Muscle of leg (tissue), 16 donors: ENCODE measurements around the gene USP26. TPM values are rescaled to one million over a fixed set of nuclear protein-coding genes. Genes with fewer than 3 reads are reported as not detected.
"Not testable (repeated sequence)": the region's sequence is repeated elsewhere in the genome, so short reads cannot be mapped to it uniquely, and the experiment has no call there.

Experiments used
- DNase-seq: peaks from one replicate; pipeline ENCODE4 v3.0.0; 2013
- H3K27ac ChIP-seq: one replicate; pipeline ENCODE4 v1.5.1; 2013; ENCODE audit warnings: mild to moderate bottlenecking, low read length, control low read depth
- H3K27me3 ChIP-seq: one replicate; pipeline ENCODE4 v1.6.1; 2013; ENCODE audit warnings: low read length; ENCODE audit not compliant: control insufficient read depth, insufficient read depth
- H3K36me3 ChIP-seq: one replicate; pipeline ENCODE4 v1.6.1; 2013; ENCODE audit warnings: low read length; ENCODE audit not compliant: control insufficient read depth, insufficient read depth
- H3K4me1 ChIP-seq: one replicate; pipeline ENCODE4 v1.6.1; 2013; ENCODE audit warnings: low read length; ENCODE audit not compliant: control insufficient read depth, insufficient read depth
- H3K4me3 ChIP-seq: one replicate; pipeline ENCODE4 v1.5.1; 2013; ENCODE audit warnings: low read length, control low read depth
- H3K9me3 ChIP-seq: replicated peaks from 2 replicates; pipeline ENCODE4 v1.6.1; 2013; ENCODE audit warnings: low read depth, low read length; ENCODE audit not compliant: control insufficient read depth
- WGBS: methylation state at CpG from one replicate; pipeline ENCODE4 v1.1.5; 2013; ENCODE audit warnings: missing lambda C conversion rate; ENCODE audit not compliant: insufficient coverage; 5-methylcytosine and 5-hydroxymethylcytosine counted together
- long read RNA-seq, 11 donors: transcript quantifications; one replicate each; lab custom pipeline, GENCODE V29; 2026
- polyA plus RNA-seq, 8 donors: library from polyadenylated mRNA; unstranded; fragments of 120-200 nt; gene quantifications; one replicate each; pipeline versions ENCODE4 v1.2.1 to v1.2.3, GENCODE V29; 2013; ENCODE audit warnings: inconsistent platforms in 1 of 8, low replicate concordance in 1 of 8; ENCODE audit not compliant: insufficient read length in 8 of 8, insufficient read depth in 1 of 8
- total RNA-seq: library from RNA; stranded (reverse); fragments of 120-200 nt; gene quantifications from one replicate; pipeline ENCODE4 v1.2.4, GENCODE V29; 2013

USP26 gene, protein sequence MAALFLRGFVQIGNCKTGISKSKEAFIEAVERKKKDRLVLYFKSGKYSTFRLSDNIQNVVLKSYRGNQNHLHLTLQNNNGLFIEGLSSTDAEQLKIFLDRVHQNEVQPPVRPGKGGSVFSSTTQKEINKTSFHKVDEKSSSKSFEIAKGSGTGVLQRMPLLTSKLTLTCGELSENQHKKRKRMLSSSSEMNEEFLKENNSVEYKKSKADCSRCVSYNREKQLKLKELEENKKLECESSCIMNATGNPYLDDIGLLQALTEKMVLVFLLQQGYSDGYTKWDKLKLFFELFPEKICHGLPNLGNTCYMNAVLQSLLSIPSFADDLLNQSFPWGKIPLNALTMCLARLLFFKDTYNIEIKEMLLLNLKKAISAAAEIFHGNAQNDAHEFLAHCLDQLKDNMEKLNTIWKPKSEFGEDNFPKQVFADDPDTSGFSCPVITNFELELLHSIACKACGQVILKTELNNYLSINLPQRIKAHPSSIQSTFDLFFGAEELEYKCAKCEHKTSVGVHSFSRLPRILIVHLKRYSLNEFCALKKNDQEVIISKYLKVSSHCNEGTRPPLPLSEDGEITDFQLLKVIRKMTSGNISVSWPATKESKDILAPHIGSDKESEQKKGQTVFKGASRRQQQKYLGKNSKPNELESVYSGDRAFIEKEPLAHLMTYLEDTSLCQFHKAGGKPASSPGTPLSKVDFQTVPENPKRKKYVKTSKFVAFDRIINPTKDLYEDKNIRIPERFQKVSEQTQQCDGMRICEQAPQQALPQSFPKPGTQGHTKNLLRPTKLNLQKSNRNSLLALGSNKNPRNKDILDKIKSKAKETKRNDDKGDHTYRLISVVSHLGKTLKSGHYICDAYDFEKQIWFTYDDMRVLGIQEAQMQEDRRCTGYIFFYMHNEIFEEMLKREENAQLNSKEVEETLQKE
- total RNA-seq (not detected), polyA plus RNA-seq (not detected)
- long read RNA-seq, donor 1, result 0 reads
- long read RNA-seq, donor 2, result 0 reads
- long read RNA-seq, donor 3, result 0 reads
- long read RNA-seq, donor 4, result 0 reads
- long read RNA-seq, donor 5, result 0 reads
- long read RNA-seq, donor 6, result 0 reads
- long read RNA-seq, donor 7, result 0 reads
- long read RNA-seq, donor 8, result 0 reads
- long read RNA-seq, donor 9, partial matches to known transcripts, result 0 of 1 reads
- long read RNA-seq, donor 9, other reads (novel, unspliced or antisense), result 0 of 1 reads
- long read RNA-seq, donor 10, result 0 reads
- long read RNA-seq, donor 11, result 0 reads

- H3K4me1 ChIP-seq, result no peaks in the 10 kb centered on the region
- no peak within 1 kb of the TSS for H3K27ac ChIP-seq
- peaks cover 15% of the 10 kb centered on the region for H3K27me3 ChIP-seq
- H3K36me3 ChIP-seq, result no peaks in the 10 kb centered on the region
- H3K4me3 ChIP-seq, result no peak within 1 kb of the TSS
- WGBS, result 90% methylated on average over 9 of the region's 16 CpGs
- DNase-seq, result no peak
- no peaks in the 10 kb centered on the region for H3K9me3 ChIP-seq
Measured at GRCh38 chrX:133097031-133097430, at the start of gene USP26. Gene USP26, minus strand, starts transcription at chrX:133097109. Its CDS starts 68,889 bp downstream, at chrX:133028220.

- WGBS, result 60% methylated on average over 1 of the region's 4 CpGs
- Histone ChIP-seq H3K27ac (no peak overlapping the region), H3K36me3 (no peaks in the 10 kb centered on the region), H3K9me3 (no peaks in the 10 kb centered on the region), H3K4me1 (no peaks in the 10 kb centered on the region), H3K4me3 (no peak overlapping the region), H3K27me3 (peaks cover 15% of the 10 kb centered on the region)
- no peak for DNase-seq
Measured at GRCh38 chrX:133134282-133134681, 37.4 kb upstream of the USP26 start.

DNA sequence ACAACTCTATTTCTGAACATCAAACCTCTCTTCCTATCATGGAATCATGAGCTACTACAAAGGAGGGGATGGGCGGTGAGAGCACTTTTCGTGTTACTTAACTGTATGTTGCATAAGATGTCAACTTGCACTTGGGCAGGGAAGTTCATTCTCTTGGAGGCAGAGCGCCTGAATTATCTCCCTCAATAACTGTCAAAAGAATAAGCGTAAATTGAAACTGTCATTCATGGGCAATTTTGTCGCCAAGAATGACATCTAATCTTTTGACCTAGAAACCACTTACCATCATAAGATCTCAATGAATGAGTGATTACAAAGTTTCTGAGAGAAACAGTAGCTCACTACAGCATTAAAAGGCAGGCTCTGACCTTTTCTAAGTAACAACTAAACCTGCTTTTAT, 23.5 kb upstream of the USP26 start:
- no CpG with 5 or more reads among the region's 5 CpGs for WGBS
- no peaks in the 10 kb centered on the region for H3K36me3 ChIP-seq
- H3K9me3 ChIP-seq, result no peaks in the 10 kb centered on the region
- no peak overlapping the region for H3K27ac ChIP-seq
- peaks cover 13% of the 10 kb centered on the region for H3K27me3 ChIP-seq
- H3K4me1 ChIP-seq, result no peaks in the 10 kb centered on the region
- no peak for DNase-seq
- no peak overlapping the region for H3K4me3 ChIP-seq

- H3K4me1 ChIP-seq, result no peaks in the 10 kb centered on the region
- H3K4me3 ChIP-seq, result no peak overlapping the region
- no peak for DNase-seq
- H3K36me3 ChIP-seq, result no peaks in the 10 kb centered on the region
- WGBS, result 78% methylated on average over 4 of the region's 8 CpGs
- no peaks in the 10 kb centered on the region for H3K9me3 ChIP-seq
- H3K27me3 ChIP-seq, result peaks cover 12% of the 10 kb centered on the region
- no peak overlapping the region for H3K27ac ChIP-seq
Measured at GRCh38 chrX:133094098-133094731, 2.7 kb downstream of the USP26 start.

- H3K27ac ChIP-seq, result no peak overlapping the region
- H3K9me3 ChIP-seq, result no peaks in the 10 kb centered on the region
- no peak for DNase-seq
- peaks cover 9% of the 10 kb centered on the region for H3K27me3 ChIP-seq
- no peak overlapping the region for H3K4me3 ChIP-seq
- no peaks in the 10 kb centered on the region for H3K36me3 ChIP-seq
- no peaks in the 10 kb centered on the region for H3K4me1 ChIP-seq
Measured at GRCh38 chrX:133090236-133090809, 6.6 kb downstream of the USP26 start.

DNA sequence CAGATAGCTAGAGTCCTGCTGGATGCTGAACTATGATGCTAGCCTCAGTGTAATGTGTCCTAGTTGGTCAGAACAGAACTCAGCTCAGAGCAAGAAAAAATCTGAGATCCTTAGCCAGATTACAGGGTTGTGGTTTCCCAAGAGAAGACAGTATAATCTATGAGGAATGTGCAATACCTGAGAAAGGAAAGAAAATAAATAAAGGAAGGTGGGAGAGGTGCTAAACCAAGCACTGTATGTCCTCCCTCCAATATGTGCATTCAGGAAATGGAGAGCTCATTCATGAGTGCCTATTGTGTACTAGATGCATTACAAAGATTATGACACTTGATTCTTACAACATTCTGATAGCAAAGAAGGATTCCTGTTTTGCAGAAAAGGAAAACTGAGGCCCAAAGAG, 7.5 kb downstream of the USP26 start:
- Histone ChIP-seq H3K27me3 (peaks cover 9% of the 10 kb centered on the region), H3K27ac (no peak overlapping the region), H3K4me3 (no peak overlapping the region), H3K36me3 (no peaks in the 10 kb centered on the region), H3K4me1 (no peaks in the 10 kb centered on the region), H3K9me3 (no peaks in the 10 kb centered on the region)
- no peak for DNase-seq

DNA sequence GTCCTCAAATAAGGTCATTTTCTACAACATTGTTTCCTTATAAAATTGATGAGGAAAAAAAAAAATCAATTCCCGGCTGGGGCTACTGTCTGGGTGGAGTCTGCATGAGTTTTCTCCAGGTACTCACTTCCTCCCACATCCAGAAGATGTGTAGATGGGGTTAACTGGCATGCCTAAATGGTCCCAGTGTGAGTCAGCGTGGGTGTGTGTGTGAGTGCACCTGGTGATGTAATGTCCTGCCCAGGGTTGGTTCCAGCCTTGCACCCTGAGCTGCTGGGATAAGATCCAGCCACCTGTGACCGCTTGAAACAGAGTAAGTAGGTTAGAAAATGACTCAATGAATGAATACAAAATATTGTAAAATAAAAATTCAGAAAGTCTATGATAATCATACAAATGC, 11.1 kb downstream of the USP26 start:
- Histone ChIP-seq H3K4me3 (no peak overlapping the region), H3K9me3 (no peaks in the 10 kb centered on the region), H3K27ac (no peak overlapping the region), H3K4me1 (no peaks in the 10 kb centered on the region), H3K27me3 (peaks cover 7% of the 10 kb centered on the region), H3K36me3 (no peaks in the 10 kb centered on the region)
- WGBS, result no CpG with 5 or more reads among the region's 3 CpGs
- DNase-seq, result no peak

DNA sequence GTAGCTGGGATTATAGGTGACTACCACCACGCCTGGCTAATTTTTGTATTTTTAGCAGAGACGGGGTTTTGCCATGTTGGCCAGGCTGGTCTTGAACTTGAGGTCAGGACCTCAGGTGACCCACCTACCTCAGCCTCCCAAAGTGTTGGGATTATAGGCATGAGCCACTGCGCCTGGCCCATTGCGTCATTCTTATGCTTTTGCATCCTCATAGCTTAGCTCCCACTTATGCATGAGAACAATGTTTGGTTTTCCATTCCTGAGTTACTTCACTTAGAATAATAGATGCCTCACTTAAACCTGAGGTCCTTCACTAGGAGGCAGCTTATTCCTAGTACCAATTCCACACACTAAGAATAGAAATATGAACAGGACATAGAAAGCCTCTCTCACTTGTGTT, 11.9 kb downstream of the USP26 start:
- DNase-seq, H3K27me3 ChIP-seq, H3K9me3 ChIP-seq, H3K27ac ChIP-seq, H3K4me1 ChIP-seq, H3K36me3 ChIP-seq, H3K4me3 ChIP-seq: not testable (repeated sequence)
- WGBS, result 92% methylated on average over 2 of the region's 4 CpGs

- Histone ChIP-seq H3K27ac (no peak overlapping the region), H3K27me3 (peaks cover 7% of the 10 kb centered on the region), H3K4me3 (no peak overlapping the region), H3K4me1 (no peaks in the 10 kb centered on the region), H3K9me3 (no peaks in the 10 kb centered on the region), H3K36me3 (no peaks in the 10 kb centered on the region)
- WGBS, result no CpG with 5 or more reads among the region's 1 CpG
- no peak for DNase-seq
Measured at GRCh38 chrX:133083899-133084298, 13.0 kb downstream of the USP26 start.
